HG02798 (cell line): ENCODE measurements around the gene SLC44A4.

Experiments used
- ATAC-seq: cut with Tn5 transposase; IDR thresholded peaks from one replicate; pipeline ENCODE4 v1.9.1; 2021; ENCODE audit warnings: mild to moderate bottlenecking; ENCODE audit not compliant: unreplicated experiment, poor library complexity

The SLC44A4 gene

DNA sequence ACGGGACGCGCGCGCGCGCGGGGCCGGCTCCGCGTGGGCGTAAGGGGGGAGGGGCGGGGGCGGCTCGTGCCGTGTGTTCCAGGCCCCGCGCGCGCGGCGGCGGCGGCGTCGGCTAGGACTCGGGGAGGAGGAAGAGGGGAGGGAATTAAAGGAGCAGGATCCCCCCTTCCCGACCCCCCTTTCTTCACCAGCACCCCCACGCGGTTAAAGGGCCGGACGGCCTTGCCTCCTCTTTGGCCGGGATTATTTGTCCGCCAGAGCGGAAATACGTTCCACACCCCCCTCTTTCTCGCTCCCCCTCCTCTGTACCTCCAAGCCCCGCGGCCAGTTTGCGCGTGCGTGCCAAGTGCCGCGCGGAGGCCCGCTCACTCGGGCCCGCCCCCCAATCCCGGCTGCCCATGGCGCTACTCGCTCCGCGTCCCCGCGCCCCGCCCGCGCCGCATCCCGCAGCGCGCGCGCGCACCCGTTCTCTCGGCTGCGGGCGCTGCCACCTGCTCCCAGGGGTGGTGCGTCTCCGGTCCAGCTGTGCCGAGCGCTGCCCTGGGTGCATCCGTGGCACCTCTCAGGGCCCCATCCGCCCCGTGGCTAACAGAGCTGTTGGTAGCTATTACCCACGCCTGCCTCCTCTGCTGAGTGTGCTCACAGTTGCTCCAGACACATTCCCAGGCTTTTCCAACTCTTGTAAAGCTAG is 23.3 kb upstream of the SLC44A4 start, which contains the start of gene ZBTB12:
Gene ZBTB12, minus strand, starts transcription at position 134 of the 691 bp plus-strand sequence. CDS start 781 bp downstream, outside the sequence.
- ATAC-seq = peak; percentile 77

DNA sequence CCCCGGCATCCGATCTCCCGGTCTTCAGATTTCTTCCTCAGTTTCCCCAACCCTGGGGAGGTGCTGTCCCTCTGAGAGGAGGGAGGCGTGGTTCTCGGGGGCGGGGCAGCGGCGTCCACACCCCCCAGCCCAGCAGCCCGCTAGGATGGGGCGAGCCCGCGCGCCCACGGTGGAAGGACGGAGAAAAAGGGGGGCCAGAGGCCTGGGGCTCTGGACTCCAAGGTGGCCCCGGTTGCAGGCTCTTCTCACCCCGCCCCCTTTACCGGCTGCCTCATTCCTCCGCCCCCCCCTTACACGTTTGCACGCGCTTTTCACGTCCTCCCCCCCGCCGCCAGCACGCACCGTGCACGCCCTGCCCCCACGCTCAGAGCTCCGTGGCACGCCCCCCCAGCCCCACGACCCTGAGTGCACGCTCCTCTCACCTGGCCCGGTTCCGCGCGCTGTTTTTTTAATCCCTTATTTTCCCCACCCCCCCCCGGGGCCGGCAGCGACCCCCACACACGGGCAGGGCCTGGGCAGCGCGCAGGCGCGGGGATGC is 22.7 kb upstream of the SLC44A4 start:
- no peak for ATAC-seq

DNA sequence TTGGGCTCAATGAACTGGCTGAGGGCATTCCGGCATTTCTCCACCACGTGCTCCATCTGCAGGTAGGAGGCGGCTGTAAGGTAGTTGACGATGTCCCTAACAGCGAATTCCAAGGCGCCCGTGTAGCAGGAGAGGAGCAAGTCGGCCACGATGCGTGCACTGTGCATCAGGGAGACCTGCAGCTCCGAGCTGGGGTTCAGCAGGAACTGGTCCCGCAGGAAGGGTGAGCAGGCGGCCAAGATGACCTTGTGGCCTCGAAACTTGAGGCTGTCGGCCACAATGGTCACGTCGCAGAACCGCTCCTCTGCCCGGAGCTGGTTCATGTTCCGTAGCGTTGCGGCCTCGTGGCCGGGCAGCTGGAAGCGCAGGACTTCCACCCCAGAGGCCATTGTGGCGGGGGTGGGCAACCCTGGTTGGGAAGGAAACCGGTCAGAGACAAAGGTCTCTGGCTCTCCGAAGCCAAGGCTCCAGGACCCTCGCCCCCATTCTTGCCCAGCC is 22.2 kb upstream of the SLC44A4 start:
- ATAC-seq = no peak

DNA sequence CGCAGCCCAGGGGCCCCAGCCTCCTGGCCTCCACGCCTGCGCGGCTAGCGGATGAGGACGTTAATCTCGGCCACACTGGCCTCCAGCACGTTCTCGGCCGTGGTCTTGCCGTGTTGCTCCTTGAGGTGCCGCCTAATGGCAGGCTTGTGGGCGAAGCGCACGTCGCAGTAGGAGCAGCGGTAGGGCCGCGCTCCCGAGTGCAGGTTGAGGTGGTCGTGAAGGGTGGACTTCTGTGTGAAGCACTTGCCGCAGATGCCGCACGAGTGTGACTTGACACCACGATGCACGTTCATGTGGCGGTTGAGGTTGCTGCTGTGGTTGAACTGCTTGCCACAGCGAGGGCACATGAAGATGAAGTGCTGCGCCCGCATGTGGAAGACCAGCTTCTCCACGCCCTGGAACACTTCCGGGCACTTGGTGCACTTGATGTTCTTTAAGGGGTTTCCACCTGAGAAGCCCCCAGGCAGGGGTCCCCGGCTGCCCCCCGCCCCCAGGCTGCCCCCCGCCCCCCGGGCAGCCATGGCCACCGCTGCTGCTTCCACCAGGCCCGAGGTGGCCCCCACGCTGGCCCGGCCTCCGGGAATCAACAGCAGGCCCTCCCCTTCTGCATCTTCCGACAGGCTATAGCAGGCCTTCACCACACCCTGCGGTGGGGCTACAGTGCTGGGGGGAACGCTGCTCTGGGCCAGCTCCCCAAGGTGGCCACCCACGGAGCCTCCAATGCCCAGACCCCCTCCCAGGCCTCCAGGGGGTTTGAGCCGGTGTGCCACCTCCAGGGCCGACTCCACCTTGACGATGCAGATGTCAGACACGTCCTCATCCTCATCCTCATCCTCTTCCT is 21.3 kb upstream of the SLC44A4 start:
- no peak for ATAC-seq

DNA sequence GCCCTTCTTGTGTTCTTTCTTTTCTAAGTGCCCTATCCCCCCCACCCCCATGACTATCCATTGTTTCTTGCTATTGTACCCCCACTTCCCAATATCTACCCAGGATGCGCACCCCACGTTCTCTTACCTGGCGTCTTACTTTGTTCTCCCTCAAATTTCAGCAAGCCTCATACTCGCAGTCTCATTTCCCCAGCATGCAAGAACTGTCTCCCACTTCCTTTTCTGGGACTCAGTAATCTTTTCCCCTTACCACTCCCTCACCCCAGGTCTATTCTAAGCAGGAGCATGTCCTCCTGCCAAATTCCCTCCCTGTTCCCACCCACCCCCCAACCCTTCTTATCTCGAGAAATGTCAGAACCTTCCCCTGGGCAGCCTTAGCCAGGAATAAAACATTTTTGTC is 20.4 kb upstream of the SLC44A4 start:
- ATAC-seq = no peak

DNA sequence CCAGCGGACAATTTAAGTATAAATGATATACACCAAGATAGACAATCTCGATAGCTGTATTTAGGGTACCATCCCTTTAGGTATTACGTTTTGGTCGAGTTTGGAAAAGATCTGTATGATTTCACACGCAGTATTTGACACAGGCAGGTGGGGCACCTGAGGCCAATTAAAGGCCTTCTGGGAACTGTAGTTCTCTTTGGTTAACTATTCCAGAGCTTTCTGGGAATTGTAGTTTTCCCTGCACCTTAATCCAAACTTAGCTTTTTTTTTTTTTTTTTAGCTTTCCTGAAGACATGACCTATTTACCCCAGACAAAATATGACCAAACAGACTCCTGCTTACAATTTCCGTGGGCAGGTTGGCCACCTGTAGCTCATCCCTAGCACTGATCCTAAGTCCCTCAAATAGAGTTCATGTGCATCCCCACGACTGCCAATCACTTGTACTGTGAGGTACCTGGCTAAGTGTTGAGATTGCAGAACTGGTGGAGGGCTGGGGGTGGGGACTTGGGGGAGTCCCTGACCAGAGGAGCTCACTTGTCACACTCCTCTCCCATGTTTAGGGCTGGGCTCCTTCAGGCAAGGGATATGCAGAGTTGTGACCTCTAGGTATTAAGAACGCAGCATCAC is 19.7 kb upstream of the SLC44A4 start:
- ATAC-seq = no peak

DNA sequence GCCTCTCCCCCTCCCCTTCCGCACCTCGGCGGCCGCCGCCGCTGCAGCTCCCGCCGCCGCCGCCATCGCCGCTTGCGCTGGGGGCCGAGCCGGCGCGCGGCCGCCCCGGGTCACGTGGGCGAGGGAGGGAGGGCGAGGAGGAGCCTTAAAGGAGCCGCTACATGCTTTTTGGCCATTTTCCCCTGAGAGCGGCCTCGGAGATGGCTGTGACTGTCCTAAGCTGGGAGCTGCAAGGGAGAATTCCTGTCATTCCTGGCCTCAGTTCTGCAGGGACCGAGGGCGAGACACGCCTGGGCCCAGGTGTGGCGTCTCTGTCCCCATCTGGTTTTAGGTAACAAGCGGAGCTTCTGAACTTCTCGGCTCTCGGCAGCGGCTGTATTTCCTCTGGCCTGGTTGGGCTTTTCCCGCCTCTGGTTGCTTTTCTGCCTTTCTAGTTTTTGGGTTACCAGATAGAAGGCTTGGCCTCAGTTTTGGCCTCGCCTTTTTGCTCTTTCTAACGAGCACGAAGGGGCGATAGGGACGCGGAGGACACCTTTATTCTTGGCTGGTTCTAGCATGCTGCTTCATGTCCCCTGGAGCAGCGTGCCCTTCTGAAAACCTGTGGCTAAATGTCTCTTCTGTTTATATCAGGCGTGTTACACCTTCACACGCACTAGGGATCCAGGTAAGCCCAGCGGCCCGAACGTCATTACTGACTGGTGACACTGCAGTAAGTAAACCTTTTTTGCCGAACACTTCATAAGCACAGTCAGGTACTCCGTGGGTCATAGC is 19.0 kb upstream of the SLC44A4 start, which contains the start of gene EHMT2:
Gene EHMT2, minus strand, starts transcription at position 87 of the 771 bp plus-strand sequence. Its CDS starts 21 bp downstream, at position 66.
- ATAC-seq = peak; percentile 56

DNA sequence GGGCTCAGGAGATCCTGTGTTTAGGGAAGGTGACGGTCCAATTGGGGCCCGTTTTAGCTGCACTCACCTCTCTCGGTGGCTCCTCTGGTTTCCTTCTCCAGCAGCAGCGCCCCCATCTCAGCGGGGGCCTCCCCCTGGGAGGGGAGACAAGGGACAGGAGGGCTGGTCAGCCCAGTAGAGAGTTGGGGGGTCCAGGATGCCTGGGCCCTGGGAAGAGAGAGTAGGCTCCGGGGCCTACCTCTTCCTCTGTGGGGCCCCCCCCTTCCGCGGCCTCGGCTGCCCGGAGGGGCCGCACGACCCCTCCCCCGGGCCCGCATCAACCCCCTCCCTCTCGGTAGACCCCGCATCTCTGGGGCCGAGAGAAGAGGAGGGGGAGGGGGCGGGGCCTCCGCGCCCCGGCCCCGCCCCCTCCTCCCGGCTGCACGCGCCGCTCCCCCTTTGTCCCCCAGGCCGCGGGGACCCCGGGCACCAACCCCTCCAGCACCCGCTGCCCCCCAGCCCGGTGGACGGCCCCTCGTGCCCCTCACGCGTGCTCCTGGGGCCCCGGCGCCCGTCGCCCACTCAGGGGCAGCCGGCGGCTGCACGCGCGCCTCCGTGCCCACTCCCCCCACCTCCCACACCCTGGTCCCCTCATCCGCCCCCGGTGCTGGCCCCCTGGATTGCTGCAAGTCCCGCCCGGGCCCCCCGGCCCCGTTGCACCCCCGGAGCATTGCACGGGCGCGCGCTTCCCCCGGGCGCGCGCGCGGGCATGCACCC is 18.2 kb upstream of the SLC44A4 start:
- peak; percentile 4 for ATAC-seq

DNA sequence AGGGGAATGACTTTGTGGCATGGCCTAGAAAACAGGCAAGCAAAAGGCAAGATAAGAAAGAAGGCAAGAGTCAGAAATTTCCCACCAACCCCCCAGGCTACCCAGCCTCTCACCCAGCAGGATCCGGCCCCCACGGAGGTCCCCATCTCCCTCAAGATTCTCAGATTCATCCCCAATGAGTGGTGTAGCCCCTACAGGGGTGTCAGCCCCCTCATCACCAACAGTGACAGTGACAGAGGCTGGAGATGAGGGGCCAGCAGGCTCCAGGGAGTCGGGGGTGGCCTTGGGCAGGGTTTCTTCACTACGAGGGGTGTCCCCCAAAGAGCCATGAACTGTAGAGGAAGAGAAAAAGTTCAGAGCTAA is 17.7 kb upstream of the SLC44A4 start:
- ATAC-seq = no peak

DNA sequence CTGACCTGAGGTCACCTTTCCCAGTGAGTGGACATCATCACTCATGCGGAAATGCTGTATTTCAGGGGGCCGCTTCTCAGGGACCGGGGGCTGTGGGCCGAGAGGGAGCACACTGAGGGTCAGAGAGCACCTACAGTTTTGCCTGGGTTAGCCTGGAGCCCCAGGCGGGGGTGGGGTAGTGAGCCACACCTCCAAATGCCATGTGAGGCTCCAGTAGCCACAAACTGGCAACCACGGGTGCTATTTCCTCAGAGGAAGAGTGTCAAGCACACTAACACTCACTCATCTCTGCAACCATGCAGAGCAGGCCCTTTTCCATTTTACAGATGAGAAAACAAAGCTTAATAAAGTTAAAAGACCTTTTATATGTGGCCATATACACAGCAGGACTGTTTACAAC is 14.0 kb upstream of the SLC44A4 start:
- no peak for ATAC-seq

DNA sequence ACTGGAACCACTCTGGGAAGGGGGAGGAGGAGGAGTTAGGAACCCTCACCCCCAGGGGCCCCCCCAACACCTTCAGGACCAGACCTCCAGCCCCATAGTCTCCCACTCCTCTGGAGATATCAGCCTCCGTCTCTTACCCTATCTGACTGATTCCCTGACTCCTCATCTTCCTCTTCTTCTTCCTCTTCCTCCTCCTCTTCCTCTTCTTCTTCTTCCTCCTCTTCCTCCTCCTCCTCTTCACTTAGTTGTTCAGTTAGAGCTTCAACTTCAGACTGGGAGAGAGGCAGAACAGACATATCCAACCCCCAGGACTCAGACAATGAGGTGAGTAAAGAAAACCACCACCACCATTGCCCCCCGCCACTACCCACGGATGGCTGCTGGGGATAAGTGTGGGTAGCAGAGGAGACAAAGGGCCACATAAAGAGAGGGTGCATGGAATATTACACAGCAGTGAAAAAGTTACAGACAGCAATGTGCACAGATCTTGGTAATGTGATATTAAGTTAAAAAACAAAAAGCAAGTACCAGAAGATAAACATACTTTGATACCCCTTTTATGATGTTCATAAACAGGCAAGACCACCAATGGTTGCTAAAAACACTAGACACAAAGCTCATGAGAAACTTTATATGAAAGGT is 10.7 kb upstream of the SLC44A4 start:
- no peak for ATAC-seq

DNA sequence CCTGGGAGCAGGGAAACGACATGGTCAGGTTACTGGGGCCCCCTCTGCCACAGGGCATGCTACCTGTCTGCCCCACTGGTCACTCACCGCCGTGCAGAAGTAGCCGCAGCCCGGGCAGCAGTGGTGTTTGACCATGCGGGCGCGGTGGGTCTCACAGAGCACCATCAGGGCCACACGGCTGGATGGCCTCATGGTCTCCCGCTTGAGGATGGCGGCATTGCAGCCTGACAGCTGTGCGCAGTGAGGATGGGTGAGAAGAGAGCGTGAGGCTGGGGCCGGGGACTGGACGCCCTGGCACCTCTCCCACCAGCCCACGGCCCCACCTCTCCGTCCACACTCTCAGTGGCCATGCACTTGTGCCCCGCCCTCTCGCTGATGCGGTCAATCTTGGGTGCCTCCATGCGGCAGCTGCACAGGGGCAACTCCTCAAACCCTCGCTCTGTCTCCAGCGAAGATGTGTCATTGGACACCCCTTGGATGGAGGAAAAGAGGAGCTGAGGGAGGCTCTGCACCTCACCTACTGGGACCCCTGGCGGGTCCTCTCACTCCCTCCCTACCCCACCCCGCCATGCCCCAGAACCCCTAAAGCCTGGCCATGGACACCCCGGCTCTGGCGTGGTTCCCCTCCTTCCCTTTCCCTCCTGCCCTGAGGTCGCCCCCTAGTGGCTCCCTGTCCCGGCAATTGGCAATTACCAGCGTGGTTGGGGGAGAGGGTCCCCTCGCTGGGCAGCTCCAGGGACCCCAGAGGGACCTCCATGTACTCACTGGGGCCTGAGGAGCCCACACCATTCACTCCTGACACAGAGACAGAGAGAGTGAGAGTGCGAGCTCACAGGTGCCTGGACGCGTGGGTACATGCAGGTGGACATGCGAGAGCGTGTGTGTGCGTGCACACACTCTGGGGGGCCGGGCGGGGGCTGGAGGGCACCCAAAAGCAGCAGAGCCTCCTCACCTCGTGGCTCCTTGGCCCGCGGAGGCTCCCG is 9.8 kb upstream of the SLC44A4 start:
- no peak for ATAC-seq

DNA sequence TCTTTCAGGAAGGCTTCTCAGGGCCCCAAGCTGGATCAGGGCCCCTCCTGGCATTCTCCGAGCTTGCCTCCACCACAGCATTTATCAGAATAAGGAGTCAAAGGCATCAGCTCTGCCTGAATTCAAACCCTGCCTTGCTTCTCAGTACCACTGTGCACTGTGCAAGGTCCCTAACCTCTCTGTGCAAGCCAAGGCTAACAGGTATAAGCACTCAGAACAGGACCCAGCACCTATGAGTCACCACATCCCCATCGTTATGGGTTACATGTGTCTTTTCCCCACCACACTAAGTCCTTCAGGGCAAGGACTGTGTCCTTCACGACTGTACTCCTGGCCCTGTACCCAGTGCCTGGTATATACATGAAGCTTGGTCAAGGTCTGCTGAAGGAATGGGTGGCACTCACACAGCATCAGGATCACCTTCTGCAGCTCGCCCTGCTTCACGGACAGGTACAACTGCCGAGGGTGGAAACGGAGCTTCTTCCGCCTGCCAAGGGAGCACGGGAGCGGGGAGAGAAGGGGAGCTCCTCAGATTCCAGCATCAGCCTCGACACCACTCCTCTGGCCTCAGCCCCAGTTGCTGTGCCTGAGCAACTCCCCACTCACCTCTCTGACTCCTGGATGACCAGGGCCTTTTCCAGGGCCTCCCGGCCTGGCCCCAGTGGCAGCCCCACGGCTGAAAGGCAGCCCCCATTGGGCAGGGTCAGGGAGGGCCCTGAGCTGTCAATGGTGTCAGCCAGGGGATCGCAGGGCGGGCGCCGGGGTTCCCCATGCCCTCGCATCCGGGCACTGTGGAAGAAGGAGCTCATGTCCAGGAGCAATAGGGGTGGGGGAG is 8.6 kb upstream of the SLC44A4 start:
- ATAC-seq = no peak

DNA sequence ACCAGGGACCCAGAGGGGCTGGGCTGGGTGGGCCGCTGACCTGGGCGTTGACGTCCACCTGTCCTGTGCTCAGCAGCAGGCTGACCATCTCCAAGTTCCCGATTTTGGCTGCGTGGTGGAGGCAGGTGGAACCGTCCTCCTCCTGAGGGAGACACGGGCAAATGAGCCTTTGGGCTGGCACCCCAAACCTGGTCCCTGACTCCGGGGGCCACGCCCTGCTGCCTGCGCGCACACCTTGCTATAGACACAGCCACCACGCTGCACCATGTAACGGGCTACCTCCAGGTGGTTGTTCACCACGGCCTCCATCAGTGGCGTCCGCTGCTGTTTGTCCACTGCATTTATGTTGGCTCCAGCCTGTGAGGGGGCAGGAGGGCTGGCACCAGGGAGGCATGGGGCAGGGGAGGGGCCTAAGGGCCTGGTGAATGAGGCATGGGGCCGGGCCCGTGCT is 7.8 kb upstream of the SLC44A4 start:
- no peak for ATAC-seq

DNA sequence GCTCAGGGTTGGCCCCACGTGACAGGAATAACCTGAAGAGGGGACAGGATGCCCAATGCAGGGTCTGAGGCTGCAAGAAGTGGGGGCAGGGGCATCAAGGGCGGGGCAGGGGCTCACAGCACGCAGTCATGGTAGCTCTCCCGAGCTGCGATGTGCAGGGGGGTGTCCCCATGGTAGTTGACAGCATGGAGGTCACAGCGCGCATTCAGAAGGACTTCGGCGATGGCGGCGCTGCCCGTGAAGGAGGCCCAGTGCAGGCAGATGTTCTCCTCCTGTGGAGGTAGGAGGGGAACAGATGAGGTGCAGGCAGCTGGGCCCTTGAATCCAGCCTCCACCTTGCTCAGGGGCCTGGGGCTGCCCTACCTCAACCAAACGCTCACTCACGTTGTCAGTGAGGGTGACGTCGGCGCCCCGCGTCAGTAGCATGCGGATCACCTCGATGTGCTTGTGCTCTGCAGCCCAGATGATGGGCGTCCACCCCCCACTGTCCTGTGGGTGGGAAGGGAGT is 5.8 kb upstream of the SLC44A4 start:
- ATAC-seq = no peak

DNA sequence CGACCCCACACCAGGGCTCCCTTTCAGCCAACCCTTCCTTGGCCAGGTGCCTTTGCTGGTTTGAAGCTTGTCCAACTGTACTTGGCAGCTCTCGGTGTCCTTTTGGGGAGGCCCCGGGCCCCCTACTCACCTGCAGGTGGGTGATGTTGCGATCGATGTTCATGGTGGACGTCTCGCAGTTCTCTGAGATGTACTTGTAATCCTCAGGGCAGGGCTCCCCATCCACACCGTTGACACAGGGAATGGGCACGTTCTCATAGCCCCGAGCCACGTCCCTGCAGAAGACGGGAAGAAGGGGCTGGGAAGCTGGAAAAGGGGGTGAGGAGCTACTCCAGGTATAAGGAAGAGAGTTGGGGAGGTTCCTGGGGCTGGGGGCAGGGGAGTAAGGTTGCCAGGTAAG is 4.9 kb upstream of the SLC44A4 start:
- ATAC-seq = no peak
